ENCODE measurements around the gene CAMTA1. TPM values are rescaled to one million over a fixed set of nuclear protein-coding genes. Genes with fewer than 3 reads are reported as not detected.

Gene CAMTA1
- total and polyA plus RNA-seq, 2 experiments from 2014 or later: 213 to 341 TPM

- Histone ChIP-seq H3K27ac (peak overlapping the region; percentile 93), H3K4me3 (no peak overlapping the region)
- no peak for TF ChIP-seq CTCF (IDR thresholded peaks at IDR 0.05; ENCODE audit: low read depth, low read length)
Measured at GRCh38 chr1:6799499-6799898, 14.2 kb downstream of the CAMTA1 start.

GRCh38 chr1:6800745-6801144 is 15.5 kb downstream of the CAMTA1 start:
- Histone ChIP-seq H3K27me3 (no peaks in the 10 kb centered on the region), H3K4me1 (ENCODE audit: low read depth) (peaks cover 50% of the 10 kb centered on the region), H3K4me3 (no peak overlapping the region), H3K36me3 (no peaks in the 10 kb centered on the region), H3K9me3 (ENCODE audit: low read depth) (no peaks in the 10 kb centered on the region), H3K27ac (peak overlapping the region; percentile 93)
- peak in 1 of 2 donors; percentile 67 for DNase-seq (ENCODE audit: low read depth in 1 of 2, low spot score in 1 of 2)
- TF ChIP-seq CTCF (IDR thresholded peaks at IDR 0.05; ENCODE audit: low read depth, low read length): no peak

More at GRCh38 chr1:6799499-6799898, 14.2 kb downstream of the CAMTA1 start:
- Histone ChIP-seq H3K27me3 (no peaks in the 10 kb centered on the region), H3K36me3 (no peaks in the 10 kb centered on the region), H3K9me3 (ENCODE audit: low read depth) (no peaks in the 10 kb centered on the region), H3K4me1 (ENCODE audit: low read depth) (peaks cover 52% of the 10 kb centered on the region)
- DNase-seq (ENCODE audit: low read depth in 1 of 2, low spot score in 1 of 2): no peak

GRCh38 chr1:6801199-6801598 is 15.9 kb downstream of the CAMTA1 start:
- H3K36me3 ChIP-seq: no peaks in the 10 kb centered on the region
- H3K4me1 ChIP-seq (ENCODE audit: low read depth): peaks cover 53% of the 10 kb centered on the region
- H3K27ac ChIP-seq: peak overlapping the region; percentile 93
- H3K9me3 ChIP-seq (ENCODE audit: low read depth): no peaks in the 10 kb centered on the region
- no peaks in the 10 kb centered on the region for H3K27me3 ChIP-seq
- H3K4me3 ChIP-seq: no peak overlapping the region
- peak in 1 of 2 donors; percentile 19 for DNase-seq (ENCODE audit: low read depth in 1 of 2, low spot score in 1 of 2)
- TF ChIP-seq CTCF (IDR thresholded peaks at IDR 0.05; ENCODE audit: low read depth, low read length): no peak

- no peaks in the 10 kb centered on the region for H3K27me3 ChIP-seq
- TF ChIP-seq CTCF (IDR thresholded peaks at IDR 0.05; ENCODE audit: low read depth, low read length): no peak
- peaks cover 57% of the 10 kb centered on the region for H3K4me1 ChIP-seq (ENCODE audit: low read depth)
- DNase-seq (ENCODE audit: low read depth in 1 of 2, low spot score in 1 of 2): peak; percentile 22 to 32
- no peaks in the 10 kb centered on the region for H3K9me3 ChIP-seq (ENCODE audit: low read depth)
- H3K4me3 ChIP-seq: no peak overlapping the region
- H3K27ac ChIP-seq: peak overlapping the region; percentile 93
- no peaks in the 10 kb centered on the region for H3K36me3 ChIP-seq
Measured at GRCh38 chr1:6801966-6802365, 16.7 kb downstream of the CAMTA1 start.

GRCh38 chr1:6802454-6802853 is 17.2 kb downstream of the CAMTA1 start:
- H3K27me3 ChIP-seq: no peaks in the 10 kb centered on the region
- H3K36me3 ChIP-seq: no peaks in the 10 kb centered on the region
- H3K4me3 ChIP-seq: no peak overlapping the region
- TF ChIP-seq CTCF (IDR thresholded peaks at IDR 0.05; ENCODE audit: low read depth, low read length): no peak
- DNase-seq (ENCODE audit: low read depth in 1 of 2, low spot score in 1 of 2): no peak
- H3K27ac ChIP-seq: peak overlapping the region; percentile 93
- no peaks in the 10 kb centered on the region for H3K9me3 ChIP-seq (ENCODE audit: low read depth)
- H3K4me1 ChIP-seq (ENCODE audit: low read depth): peaks cover 57% of the 10 kb centered on the region

- DNase-seq (ENCODE audit: low read depth in 1 of 2, low spot score in 1 of 2): no peak
- Histone ChIP-seq H3K27ac (peak overlapping the region; percentile 93), H3K27me3 (no peaks in the 10 kb centered on the region), H3K36me3 (no peaks in the 10 kb centered on the region), H3K9me3 (ENCODE audit: low read depth) (no peaks in the 10 kb centered on the region), H3K4me1 (ENCODE audit: low read depth) (peaks cover 61% of the 10 kb centered on the region), H3K4me3 (no peak overlapping the region)
- TF ChIP-seq CTCF (IDR thresholded peaks at IDR 0.05; ENCODE audit: low read depth, low read length): no peak
Measured at GRCh38 chr1:6802893-6803292, 17.6 kb downstream of the CAMTA1 start.

Measured in cardiac muscle cell (in vitro differentiated cells and primary cell).